GM23338 (cell line): ENCODE results near the gene BMAL1.

Source experiments
- CREB1 ChIP-seq: fragments of 250-450 bp; sonication (Bioruptor Pico); IDR thresholded peaks from 2 replicates; pipeline ENCODE4 v1.5.0; 2020; ENCODE audit warnings: low read depth, mild to moderate bottlenecking, moderate library complexity
- CTCF ChIP-seq, 2 experiments: fragments of 200-600 bp in 1 of 2; sonication (generic) in 1 of 2; conservative IDR thresholded peaks; 2 replicates each; pipeline versions ENCODE4 v1.5.1 to v1.6.1; 2016 to 2017; ENCODE audit warnings: antibody characterized with exemption in 2 of 2, low read depth in 2 of 2, mild to moderate bottlenecking in 2 of 2, moderate library complexity in 1 of 2
- ETS1 ChIP-seq: IDR thresholded peaks from 2 replicates; pipeline ENCODE4 v1.6.1; 2016; ENCODE audit warnings: antibody characterized with exemption
- EZH2 ChIP-seq: fragments of 200-600 bp; sonication (generic); IDR thresholded peaks from one replicate; pipeline ENCODE4 v1.8.0; 2017; ENCODE audit warnings: antibody characterized with exemption, mild to moderate bottlenecking, low read depth; ENCODE audit not compliant: unreplicated experiment
- EZH2phosphoT487 ChIP-seq: fragments of 200-600 bp; sonication (generic); IDR thresholded peaks from one replicate; pipeline ENCODE4 v1.8.1; 2018; ENCODE audit warnings: antibody characterized with exemption; ENCODE audit not compliant: unreplicated experiment
- JUNB ChIP-seq: IDR thresholded peaks from one replicate; pipeline ENCODE4 v1.6.1; 2016; ENCODE audit warnings: antibody characterized with exemption; ENCODE audit not compliant: unreplicated experiment
- POLR2AphosphoS5 ChIP-seq: IDR thresholded peaks from 2 replicates; pipeline ENCODE4 v1.6.1; 2016; ENCODE audit warnings: antibody characterized with exemption, low read depth
- REST ChIP-seq: IDR thresholded peaks from one replicate; pipeline ENCODE4 v1.6.1; 2018; ENCODE audit warnings: antibody characterized with exemption; ENCODE audit not compliant: unreplicated experiment
- ZNF331 ChIP-seq: fragments of 250-450 bp; sonication (Bioruptor Pico); IDR thresholded peaks from 2 replicates; pipeline ENCODE4 v1.5.0; 2020; ENCODE audit warnings: low read depth, mild to moderate bottlenecking, moderate library complexity
- ZNF462 ChIP-seq: fragments of 250-450 bp; sonication (Bioruptor Pico); IDR thresholded peaks from 2 replicates; pipeline ENCODE4 v1.5.0; 2020; ENCODE audit warnings: mild to moderate bottlenecking, moderate library complexity

- no peak for TF ChIP-seq CTCF (conservative IDR thresholded peaks at IDR 0.05; ENCODE audit: low read depth in 2 of 2)
- no peak for TF ChIP-seq EZH2
- TF ChIP-seq REST = no peak
- no peak for TF ChIP-seq EZH2phosphoT487
- TF ChIP-seq POLR2AphosphoS5 = no peak
- TF ChIP-seq ZNF331 (CRISPR knock-in tag) = no peak
- no peak for TF ChIP-seq ETS1
- no peak for TF ChIP-seq CREB1 (CRISPR knock-in tag)
- no peak for TF ChIP-seq JUNB
- no peak for TF ChIP-seq ZNF462 (CRISPR knock-in tag)
Observed at GRCh38 chr11:13314676-13315394, 37.2 kb downstream of the BMAL1 start.
